Uterine smooth muscle cell (primary cell): ENCODE data around the gene B3GNT3. TPM values are rescaled to one million over a fixed set of nuclear protein-coding genes. Genes with fewer than 3 reads are reported as not detected.

ENCODE experiments used
- total RNA-seq: library from RNA; depleted of rRNA; stranded (reverse); fragments of >200 nt; gene quantifications from 2 replicates; pipeline ENCODE4 v1.2.3, GENCODE V29; 2014

The B3GNT3 gene, protein sequence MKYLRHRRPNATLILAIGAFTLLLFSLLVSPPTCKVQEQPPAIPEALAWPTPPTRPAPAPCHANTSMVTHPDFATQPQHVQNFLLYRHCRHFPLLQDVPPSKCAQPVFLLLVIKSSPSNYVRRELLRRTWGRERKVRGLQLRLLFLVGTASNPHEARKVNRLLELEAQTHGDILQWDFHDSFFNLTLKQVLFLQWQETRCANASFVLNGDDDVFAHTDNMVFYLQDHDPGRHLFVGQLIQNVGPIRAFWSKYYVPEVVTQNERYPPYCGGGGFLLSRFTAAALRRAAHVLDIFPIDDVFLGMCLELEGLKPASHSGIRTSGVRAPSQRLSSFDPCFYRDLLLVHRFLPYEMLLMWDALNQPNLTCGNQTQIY
- total RNA-seq = not detected in 2 replicates

DNA sequence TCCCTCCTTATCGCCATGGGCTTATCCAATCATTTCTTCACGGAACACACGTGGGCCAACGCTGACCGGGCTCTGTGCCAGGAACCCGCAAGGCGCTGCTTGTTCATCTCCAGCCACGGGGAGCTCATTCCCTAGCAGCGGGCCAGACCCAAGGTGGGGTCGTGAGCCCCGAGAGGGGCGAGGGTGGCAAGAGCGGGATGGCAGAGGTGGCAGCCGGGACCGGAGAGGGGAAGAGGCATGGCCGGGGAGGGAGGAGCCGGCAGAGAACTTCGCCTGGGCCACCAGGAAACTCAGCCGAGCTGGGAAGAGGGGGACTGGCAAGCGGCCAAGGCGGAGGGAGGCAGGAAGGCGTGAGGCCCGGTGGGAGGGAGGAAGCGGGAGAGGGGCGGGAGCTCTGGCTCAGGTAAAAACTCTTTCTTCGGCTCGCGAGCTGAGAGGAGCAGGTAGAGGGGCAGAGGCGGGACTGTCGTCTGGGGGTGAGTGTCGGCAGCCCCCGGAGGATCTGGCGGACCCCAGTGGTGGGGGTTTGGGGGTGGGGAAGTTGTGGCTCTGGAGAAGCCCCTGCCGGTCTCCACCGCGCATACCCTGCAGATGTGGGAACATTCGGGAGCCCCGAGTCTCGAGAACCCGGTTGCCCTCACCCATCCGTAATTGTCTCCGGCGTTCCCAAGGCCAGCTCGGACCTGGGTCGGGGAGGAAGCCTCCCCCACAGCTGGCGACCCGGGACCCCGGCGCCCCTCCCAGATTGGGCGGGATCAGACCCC is at the start of gene B3GNT3:
TSS of gene B3GNT3 (plus strand) at position 408 of the 764 bp plus-strand sequence. CDS start 12,670 bp downstream, outside the sequence.

GRCh38 chr19:17751103-17751911 is 43.6 kb upstream of the B3GNT3 start, which contains the start of gene FCHO1:
TSS of gene FCHO1 (plus strand) at chr19:17751477. CDS start at chr19:17755165, 3,688 bp downstream.

DNA sequence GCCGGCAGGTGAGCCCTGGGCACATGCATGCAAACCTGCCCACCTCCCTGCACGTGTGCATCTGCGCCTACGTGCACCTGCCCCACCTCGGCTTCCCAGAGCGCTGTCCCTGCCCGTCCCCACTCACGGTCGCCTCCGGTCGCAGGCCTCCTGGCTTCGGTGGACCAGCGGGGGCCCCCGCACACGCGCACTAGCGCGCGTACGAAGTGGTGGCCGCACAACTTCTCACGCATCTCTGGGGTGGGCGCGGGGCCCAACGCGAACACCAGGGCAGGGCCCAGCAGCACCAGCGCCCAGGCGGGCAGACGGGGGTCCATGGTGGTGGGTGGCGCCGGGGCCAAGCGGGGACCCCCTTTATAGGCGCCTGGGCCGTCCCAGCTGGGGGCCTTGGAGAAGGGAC is 26.3 kb downstream of the B3GNT3 start, which contains the start of gene INSL3:
TSS of gene INSL3 (minus strand) at position 330 of the 400 bp plus-strand sequence. CDS start at position 317, 13 bp downstream.

DNA sequence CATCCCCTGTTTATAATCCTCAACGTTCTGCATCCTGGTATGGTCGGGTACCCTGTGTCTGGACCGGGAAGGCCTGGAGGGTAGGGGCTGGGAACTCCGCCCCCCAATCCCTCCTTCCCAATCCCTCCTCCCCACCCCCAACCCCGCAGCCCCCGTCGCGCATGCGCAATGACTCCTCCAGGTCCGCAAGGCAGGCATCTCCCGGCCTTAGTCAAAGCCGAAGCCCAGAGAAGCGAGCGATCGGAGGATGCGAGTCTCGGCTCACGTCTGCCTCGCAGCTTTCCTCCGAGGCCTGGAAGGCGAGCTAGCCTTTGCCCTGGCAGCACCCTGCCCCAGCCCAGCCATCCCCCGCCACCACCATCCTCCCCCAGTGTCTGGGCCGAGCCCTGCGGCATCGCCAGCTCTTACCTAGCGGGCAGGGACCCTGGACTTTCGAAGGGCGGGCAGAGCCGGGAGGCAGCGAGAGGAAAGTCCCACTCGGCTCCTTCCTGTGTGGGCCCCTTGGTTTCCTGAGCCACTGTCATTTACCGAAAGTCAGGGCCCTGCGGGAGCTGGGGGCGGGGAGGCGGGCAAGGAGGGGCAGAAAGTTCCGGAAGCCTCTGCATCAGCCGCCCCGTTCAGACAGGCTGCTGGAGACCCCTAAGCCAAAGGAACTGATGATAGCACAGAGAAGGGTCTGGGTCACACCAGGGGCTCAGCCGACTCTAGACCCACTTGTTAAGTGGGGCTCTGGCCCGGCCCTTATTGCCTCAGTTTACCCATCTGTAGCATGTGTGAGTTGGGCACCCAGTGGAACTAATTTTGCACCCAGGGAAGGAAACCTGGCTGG is 52.8 kb downstream of the B3GNT3 start, which contains the start of gene JAK3:
TSS of gene JAK3 (minus strand) at position 445 of the 829 bp plus-strand sequence. CDS start 3,565 bp downstream, outside the sequence.

GRCh38 chr19:17859533-17860330 is 64.8 kb downstream of the B3GNT3 start, which contains the start of gene RPL18A:
TSS of gene RPL18A (plus strand) at chr19:17859910. CDS start at chr19:17859957, 47 bp downstream.

Other genes starting within 250 kb of the B3GNT3 start
- gene COLGALT1, start 239.5 kb upstream of the B3GNT3 start, total RNA-seq = 102 and 118 TPM in 2 replicates
- gene UNC13A, start 106.8 kb upstream of the B3GNT3 start, total RNA-seq = 0.44 and 1.1 TPM in 2 replicates
- gene MAP1S, start 75.7 kb upstream of the B3GNT3 start, total RNA-seq = 15.7 and 16.2 TPM in 2 replicates
- 0.33 and 1.00 TPM in 2 replicates for gene FCHO1, start 43.7 kb upstream of the B3GNT3 start, total RNA-seq
- not detected in 2 replicates for gene INSL3, start 26.4 kb downstream of the B3GNT3 start, total RNA-seq
- gene JAK3, start 52.8 kb downstream of the B3GNT3 start, total RNA-seq = 0.55 and 1.5 TPM in 2 replicates
- gene RPL18A, start 64.8 kb downstream of the B3GNT3 start, total RNA-seq = 831 and 949 TPM in 2 replicates
- not detected in 2 replicates for gene SLC5A5, start 76.8 kb downstream of the B3GNT3 start, total RNA-seq
- 36.0 and 43.5 TPM in 2 replicates for gene CCDC124, start 137.9 kb downstream of the B3GNT3 start, total RNA-seq
- under 0.01 and 0.11 TPM in 2 replicates for gene KCNN1, start 172.0 kb downstream of the B3GNT3 start, total RNA-seq
- gene ARRDC2, start 213.0 kb downstream of the B3GNT3 start, total RNA-seq = 6.2 and 7.7 TPM in 2 replicates